Astrocyte (in vitro differentiated cells and primary cell): ENCODE data around the gene TRRAP. TPM values are rescaled to one million over a fixed set of nuclear protein-coding genes. Genes with fewer than 3 reads are reported as not detected.

Experiments
- DNase-seq: peaks from one replicate; pipeline ENCODE4 v3.0.0-alpha.2; 2010; ENCODE audit warnings: low read depth
- FAIRE-seq: peaks from 2 replicates; lab custom pipeline; 2011; peaks lifted over from hg19 to GRCh38; lab: Jason Lieb, UNC
- H2AFZ ChIP-seq: 2 replicates; pipeline ENCODE4 v1.6.0; 2012; ENCODE audit warnings: low read depth, low read length, inconsistent platforms
- H3K27ac ChIP-seq: 2 replicates; pipeline ENCODE4 v1.5.1; 2011; ENCODE audit warnings: low read depth, low read length, inconsistent platforms
- H3K27me3 ChIP-seq: 2 replicates; pipeline ENCODE4 v1.6.0; 2011; ENCODE audit warnings: low read length, inconsistent platforms; ENCODE audit not compliant: insufficient read depth
- H3K36me3 ChIP-seq: 2 replicates; pipeline ENCODE4 v1.5.1; 2011; ENCODE audit warnings: low read length, inconsistent platforms; ENCODE audit not compliant: insufficient read depth
- H3K4me1 ChIP-seq: 2 replicates; pipeline ENCODE4 v1.5.1; 2011; ENCODE audit warnings: low read length, inconsistent platforms; ENCODE audit not compliant: insufficient read depth
- H3K4me2 ChIP-seq: 2 replicates; pipeline ENCODE4 v1.6.0; 2012; ENCODE audit warnings: low read length, inconsistent platforms
- H3K4me3 ChIP-seq: 2 replicates; pipeline ENCODE4 v1.5.1; 2011; ENCODE audit warnings: low read depth, mild to moderate bottlenecking, low read length, inconsistent platforms; ENCODE audit not compliant: insufficient read depth
- H3K79me2 ChIP-seq: 2 replicates; pipeline ENCODE4 v1.6.0; 2012; ENCODE audit warnings: mild to moderate bottlenecking, low read length, inconsistent platforms; ENCODE audit not compliant: insufficient read depth
- H3K9ac ChIP-seq: 2 replicates; pipeline ENCODE4 v1.6.0; 2012; ENCODE audit warnings: mild to moderate bottlenecking, low read length, inconsistent platforms
- H3K9me3 ChIP-seq: 2 replicates; pipeline ENCODE4 v1.5.1; 2012; ENCODE audit warnings: low read depth, mild to moderate bottlenecking, low read length, inconsistent platforms; ENCODE audit not compliant: insufficient read depth
- H4K20me1 ChIP-seq: 2 replicates; pipeline ENCODE4 v1.6.0; 2012; ENCODE audit warnings: low read length, inconsistent platforms; ENCODE audit not compliant: insufficient read depth
- H3K27ac Mint-ChIP-seq: one replicate; pipeline ENCODE4 v1.8.0; 2021; ENCODE audit warnings: mild to moderate bottlenecking, mixed read lengths; ENCODE audit not compliant: unreplicated experiment
- H3K27me3 Mint-ChIP-seq: one replicate; pipeline ENCODE4 v1.8.0; 2021; ENCODE audit warnings: low read depth, mixed read lengths; ENCODE audit not compliant: unreplicated experiment
- H3K36me3 Mint-ChIP-seq: one replicate; pipeline ENCODE4 v1.8.0; 2021; ENCODE audit warnings: low read depth, mixed read lengths; ENCODE audit not compliant: unreplicated experiment
- H3K4me1 Mint-ChIP-seq: one replicate; pipeline ENCODE4 v1.8.0; 2021; ENCODE audit warnings: low read depth, mixed read lengths; ENCODE audit not compliant: unreplicated experiment
- H3K4me3 Mint-ChIP-seq: one replicate; pipeline ENCODE4 v1.8.0; 2021; ENCODE audit warnings: mild to moderate bottlenecking, moderate library complexity, mixed read lengths; ENCODE audit not compliant: unreplicated experiment
- H3K9me3 Mint-ChIP-seq: one replicate; pipeline ENCODE4 v1.8.0; 2021; ENCODE audit warnings: mild to moderate bottlenecking, mixed read lengths; ENCODE audit not compliant: unreplicated experiment
- EZH2 ChIP-seq: IDR thresholded peaks from 2 replicates; pipeline ENCODE4 v1.6.1; 2012; ENCODE audit warnings: mild to moderate bottlenecking, low read length, inconsistent platforms; ENCODE audit not compliant: insufficient read depth
- total RNA-seq: library from RNA; stranded (reverse); gene quantifications from 2 replicates; pipeline ENCODE4 v1.2.1, GENCODE V29; 2021
- TF ChIP-seq, protein P1 (sequence below): IDR thresholded peaks from 2 replicates; pipeline ENCODE4 v1.5.1; 2011; ENCODE audit warnings: low read depth, mild to moderate bottlenecking, inconsistent platforms, low read length, moderate library complexity; ENCODE audit not compliant: insufficient read depth

Gene TRRAP
- total RNA-seq, 1 donor from 2014 or later, result 33.5 TPM

DNA sequence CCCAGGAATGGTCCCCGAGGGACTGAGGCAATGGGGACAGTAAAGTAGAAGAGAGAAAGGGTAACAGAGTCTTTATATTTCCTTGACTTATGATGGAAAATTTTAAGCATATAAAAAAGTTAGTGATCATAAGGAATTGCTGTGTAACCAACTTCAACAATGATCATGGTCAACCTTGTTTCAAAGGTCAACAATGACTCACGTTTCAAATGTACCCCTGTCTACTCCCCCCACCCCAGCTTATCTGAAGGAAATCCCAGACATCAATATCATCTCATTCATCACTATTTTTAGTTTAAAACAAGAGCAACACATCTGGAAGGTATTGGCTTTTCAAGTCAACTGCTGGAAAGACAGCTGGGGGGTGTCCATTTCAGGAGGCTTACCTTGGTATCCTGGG lies 172.6 kb downstream of the TRRAP start:
- Histone ChIP-seq H3K4me3 (no peak overlapping the region), H3K4me1 (peaks cover 9% of the 10 kb centered on the region), H2AFZ (no peak overlapping the region), H3K4me2 (peak overlapping the region; percentile 3), H3K27ac (no peak overlapping the region), H4K20me1 (peaks cover 20% of the 10 kb centered on the region), H3K36me3 (peaks cover 50% of the 10 kb centered on the region), H3K9me3 (no peaks in the 10 kb centered on the region), H3K79me2 (peaks cover 6% of the 10 kb centered on the region), H3K9ac (no peak overlapping the region), H3K27me3 (no peaks in the 10 kb centered on the region)
- DNase-seq (no peak), FAIRE-seq (peak; percentile 23)
- H3K36me3 Mint-ChIP-seq, result peaks cover 42% of the 10 kb centered on the region
- no peaks in the 10 kb centered on the region for H3K27me3 Mint-ChIP-seq
- H3K27ac Mint-ChIP-seq, result no peak overlapping the region
- TF ChIP-seq EZH2, result no peak
- TF ChIP-seq, protein P1, sequence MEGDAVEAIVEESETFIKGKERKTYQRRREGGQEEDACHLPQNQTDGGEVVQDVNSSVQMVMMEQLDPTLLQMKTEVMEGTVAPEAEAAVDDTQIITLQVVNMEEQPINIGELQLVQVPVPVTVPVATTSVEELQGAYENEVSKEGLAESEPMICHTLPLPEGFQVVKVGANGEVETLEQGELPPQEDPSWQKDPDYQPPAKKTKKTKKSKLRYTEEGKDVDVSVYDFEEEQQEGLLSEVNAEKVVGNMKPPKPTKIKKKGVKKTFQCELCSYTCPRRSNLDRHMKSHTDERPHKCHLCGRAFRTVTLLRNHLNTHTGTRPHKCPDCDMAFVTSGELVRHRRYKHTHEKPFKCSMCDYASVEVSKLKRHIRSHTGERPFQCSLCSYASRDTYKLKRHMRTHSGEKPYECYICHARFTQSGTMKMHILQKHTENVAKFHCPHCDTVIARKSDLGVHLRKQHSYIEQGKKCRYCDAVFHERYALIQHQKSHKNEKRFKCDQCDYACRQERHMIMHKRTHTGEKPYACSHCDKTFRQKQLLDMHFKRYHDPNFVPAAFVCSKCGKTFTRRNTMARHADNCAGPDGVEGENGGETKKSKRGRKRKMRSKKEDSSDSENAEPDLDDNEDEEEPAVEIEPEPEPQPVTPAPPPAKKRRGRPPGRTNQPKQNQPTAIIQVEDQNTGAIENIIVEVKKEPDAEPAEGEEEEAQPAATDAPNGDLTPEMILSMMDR, result no peak
- no peak overlapping the region for H3K4me3 Mint-ChIP-seq
- H3K4me1 Mint-ChIP-seq, result peaks cover 12% of the 10 kb centered on the region
- H3K9me3 Mint-ChIP-seq, result no peaks in the 10 kb centered on the region

- no peak overlapping the region for H3K4me3 Mint-ChIP-seq
- peaks cover 4% of the 10 kb centered on the region for H3K4me1 Mint-ChIP-seq
- no peaks in the 10 kb centered on the region for H3K79me2 ChIP-seq
- H3K27ac Mint-ChIP-seq, result no peak overlapping the region
- no peak overlapping the region for H3K27ac ChIP-seq
- H3K4me1 ChIP-seq, result peaks cover 9% of the 10 kb centered on the region
- H3K4me2 ChIP-seq, result no peak overlapping the region
- no peaks in the 10 kb centered on the region for H3K9me3 ChIP-seq
- no peak overlapping the region for H3K4me3 ChIP-seq
- FAIRE-seq (no peak), DNase-seq (no peak)
- peaks cover 23% of the 10 kb centered on the region for H4K20me1 ChIP-seq
- H3K9me3 Mint-ChIP-seq, result no peaks in the 10 kb centered on the region
- TF ChIP-seq, protein P1, result no peak
- no peak for TF ChIP-seq EZH2
- H3K9ac ChIP-seq, result no peak overlapping the region
- H2AFZ ChIP-seq, result no peak overlapping the region
- H3K27me3 ChIP-seq, result no peaks in the 10 kb centered on the region
- H3K27me3 Mint-ChIP-seq, result no peaks in the 10 kb centered on the region
- peaks cover 39% of the 10 kb centered on the region for H3K36me3 ChIP-seq
- peaks cover 34% of the 10 kb centered on the region for H3K36me3 Mint-ChIP-seq
Measured at GRCh38 chr7:99054781-99055180, 176.4 kb downstream of the TRRAP start.

GRCh38 chr7:99061001-99061776 lies 182.9 kb downstream of the TRRAP start:
- TF ChIP-seq, protein P1, result no peak
- no peak for TF ChIP-seq EZH2
- H2AFZ ChIP-seq, result no peak overlapping the region
- H3K4me3 ChIP-seq, result no peak overlapping the region
- FAIRE-seq (no peak), DNase-seq (no peak)
- no peak overlapping the region for H3K27ac ChIP-seq
- peaks cover 58% of the 10 kb centered on the region for H4K20me1 ChIP-seq
- H3K27ac Mint-ChIP-seq, result no peak overlapping the region
- H3K4me2 ChIP-seq, result no peak overlapping the region
- peaks cover 44% of the 10 kb centered on the region for H3K79me2 ChIP-seq
- no peaks in the 10 kb centered on the region for H3K4me1 ChIP-seq
- no peaks in the 10 kb centered on the region for H3K27me3 Mint-ChIP-seq
- H3K9me3 ChIP-seq, result no peaks in the 10 kb centered on the region
- peaks cover 13% of the 10 kb centered on the region for H3K36me3 Mint-ChIP-seq
- peaks cover 2% of the 10 kb centered on the region for H3K4me1 Mint-ChIP-seq
- H3K27me3 ChIP-seq, result no peaks in the 10 kb centered on the region
- H3K36me3 ChIP-seq, result peaks cover 12% of the 10 kb centered on the region
- no peaks in the 10 kb centered on the region for H3K9me3 Mint-ChIP-seq
- no peak overlapping the region for H3K4me3 Mint-ChIP-seq
- H3K9ac ChIP-seq, result no peak overlapping the region
